Activated naive CD4-positive, alpha-beta T cell treated with anti-CD3 and anti-CD28 coated beads for 36 hours (primary cell): ENCODE results near the gene GAB4. TPM values are rescaled to one million over a fixed set of nuclear protein-coding genes. Genes with fewer than 3 reads are reported as not detected.
A peak's percentile ranks its signal among the peaks of the same experiment; 100 is the strongest.
"Not testable (repeated sequence)": the region's sequence is repeated elsewhere in the genome, so short reads cannot be mapped to it uniquely, and the experiment has no call there.

Experiments used
- CTCF ChIA-PET: fragments of 350-600 bp; sonication (Branson Sonifier 250); formaldehyde crosslinking; loops from one replicate; lab custom pipeline; 2021; ENCODE audit warnings: antibody characterized with exemption; lab: Charles Lee
- DNase-seq: peaks from one replicate; pipeline ENCODE4 v3.0.0-alpha.2; 2020
- H3K27ac Mint-ChIP-seq: one replicate; pipeline ENCODE4 v1.8.0; 2021; ENCODE audit warnings: mild to moderate bottlenecking, mixed read lengths
- H3K27me3 Mint-ChIP-seq: one replicate; pipeline ENCODE4 v1.8.0; 2021; ENCODE audit warnings: low read depth, mixed read lengths
- H3K36me3 Mint-ChIP-seq: one replicate; pipeline ENCODE4 v1.8.0; 2021; ENCODE audit warnings: low read depth, mixed read lengths
- H3K4me1 Mint-ChIP-seq: one replicate; pipeline ENCODE4 v1.8.0; 2021; ENCODE audit warnings: low read depth, mixed read lengths
- H3K4me3 Mint-ChIP-seq: one replicate; pipeline ENCODE4 v1.8.0; 2021; ENCODE audit warnings: mild to moderate bottlenecking, moderate library complexity, mixed read lengths
- H3K9me3 Mint-ChIP-seq: one replicate; pipeline ENCODE4 v1.8.0; 2021; ENCODE audit warnings: mixed read lengths
- intact Hi-C: fragments of 100-400 bp; cut with micrococcal nuclease; formaldehyde crosslinking; loops from one replicate; pipeline ENCODE4 v1.15.1; 2023
- total RNA-seq, 2 experiments: library from RNA; stranded (reverse); gene quantifications; one replicate each; pipeline ENCODE4 v1.2.3, GENCODE V29; 2021

GAB4 gene
- total RNA-seq, 2 experiments from 2014 or later = not detected

- H3K9me3 Mint-ChIP-seq = no peaks in the 10 kb centered on the region
- H3K4me3 Mint-ChIP-seq = no peak overlapping the region
- no peak overlapping the region for H3K27ac Mint-ChIP-seq
- H3K4me1 Mint-ChIP-seq = no peaks in the 10 kb centered on the region
- peaks cover 18% of the 10 kb centered on the region for H3K27me3 Mint-ChIP-seq
- DNase-seq = peak; percentile 81
- H3K36me3 Mint-ChIP-seq = no peaks in the 10 kb centered on the region
- intact Hi-C loops = loop anchor here (1.0 to 5.0 kb wide), 3 partner anchors 141 to 254 kb away; partner anchors contain the start of gene HDHD5
- CTCF ChIA-PET = interaction anchor here (0.7 to 4.2 kb wide), 14 partner anchors 10 to 586 kb away, joined by 3 to 64 read pairs (median 4); no protein-coding TSS in a partner anchor
These were observed 90.6 kb downstream of the GAB4 start for GRCh38 chr22:16917144-16918003.

- Mint-ChIP-seq H3K27ac (no peak overlapping the region), H3K4me3 (no peak overlapping the region), H3K27me3 (peaks cover 15% of the 10 kb centered on the region), H3K4me1 (no peaks in the 10 kb centered on the region), H3K9me3 (no peaks in the 10 kb centered on the region), H3K36me3 (no peaks in the 10 kb centered on the region)
- intact Hi-C loops = loop anchor here (5.0 kb wide), 1 partner anchor 242 kb away; the partner anchor contains the start of gene HDHD5
- CTCF ChIA-PET = interaction anchor here (1.3 to 4.2 kb wide), 4 partner anchors 95 to 145 kb away, joined by 6 to 64 read pairs (median 12); no protein-coding TSS in a partner anchor
- DNase-seq = no peak
These were observed 92.3 kb downstream of the GAB4 start for GRCh38 chr22:16915701-16916100.

- intact Hi-C loops = loop anchor here (5.0 kb wide), 1 partner anchor 242 kb away; the partner anchor contains the start of gene HDHD5
- not testable (repeated sequence) for H3K27ac Mint-ChIP-seq
- CTCF ChIA-PET = interaction anchor here (1.0 to 1.5 kb wide), 3 partner anchors 144 to 587 kb away, joined by 3 to 5 read pairs (median 4); no protein-coding TSS in a partner anchor
These were observed 93.1 kb downstream of the GAB4 start for GRCh38 chr22:16914911-16915310.

GRCh38 chr22:16914006-16914405, 94.0 kb downstream of the GAB4 start:
- peaks cover 11% of the 10 kb centered on the region for H3K27me3 Mint-ChIP-seq
- DNase-seq = no peak
- H3K4me3 Mint-ChIP-seq = no peak overlapping the region
- H3K36me3 Mint-ChIP-seq = no peaks in the 10 kb centered on the region
- no peak overlapping the region for H3K27ac Mint-ChIP-seq
- H3K4me1 Mint-ChIP-seq = no peaks in the 10 kb centered on the region
- intact Hi-C loops = no loop called here
- H3K9me3 Mint-ChIP-seq = no peaks in the 10 kb centered on the region
- CTCF ChIA-PET = interaction anchor here (0.9 to 1.5 kb wide), 4 partner anchors 145 to 588 kb away, joined by 3 to 5 read pairs (median 4); no protein-coding TSS in a partner anchor

More at GRCh38 chr22:16914911-16915310, 93.1 kb downstream of the GAB4 start:
- H3K27me3 Mint-ChIP-seq = peaks cover 11% of the 10 kb centered on the region
- H3K9me3 Mint-ChIP-seq, H3K4me3 Mint-ChIP-seq, DNase-seq, H3K4me1 Mint-ChIP-seq, H3K36me3 Mint-ChIP-seq: not testable (repeated sequence)

GRCh38 chr22:16912281-16912680, 95.7 kb downstream of the GAB4 start:
- H3K4me1 Mint-ChIP-seq = no peaks in the 10 kb centered on the region
- no peaks in the 10 kb centered on the region for H3K9me3 Mint-ChIP-seq

More at GRCh38 chr22:16912281-16912680, 95.7 kb downstream of the GAB4 start:
- Mint-ChIP-seq H3K27ac (no peak overlapping the region), H3K27me3 (peaks cover 14% of the 10 kb centered on the region), H3K4me3 (no peak overlapping the region), H3K36me3 (no peaks in the 10 kb centered on the region)
- CTCF ChIA-PET = interaction anchor here (0.5 to 1.0 kb wide), 3 partner anchors 145 to 451 kb away, joined by 3 to 5 read pairs (median 3); no protein-coding TSS in a partner anchor
- intact Hi-C loops = no loop called here
- DNase-seq = no peak

Other genes with a start within 250 kb of the GAB4 start
- gene XKR3, start 182.8 kb downstream of the GAB4 start, total RNA-seq = not detected
- 10 to 100 TPM; 10.2 to 10.7 TPM for gene IL17RA, start 76.8 kb upstream of the GAB4 start, total RNA-seq
- under 1 TPM; 0.19 to 0.22 TPM for gene TMEM121B, start 113.1 kb upstream of the GAB4 start, total RNA-seq
- gene HDHD5, start 151.1 kb upstream of the GAB4 start, total RNA-seq = 10 to 100 TPM; 40.1 to 43.7 TPM
- 1 to 10 TPM; 1.1 to 1.5 TPM for gene ADA2, start 211.2 kb upstream of the GAB4 start, total RNA-seq